Measurements from ENCODE around the gene BCL6.
A peak's percentile ranks its signal among the peaks of the same experiment; 100 is the strongest.

BCL6 gene

DNA sequence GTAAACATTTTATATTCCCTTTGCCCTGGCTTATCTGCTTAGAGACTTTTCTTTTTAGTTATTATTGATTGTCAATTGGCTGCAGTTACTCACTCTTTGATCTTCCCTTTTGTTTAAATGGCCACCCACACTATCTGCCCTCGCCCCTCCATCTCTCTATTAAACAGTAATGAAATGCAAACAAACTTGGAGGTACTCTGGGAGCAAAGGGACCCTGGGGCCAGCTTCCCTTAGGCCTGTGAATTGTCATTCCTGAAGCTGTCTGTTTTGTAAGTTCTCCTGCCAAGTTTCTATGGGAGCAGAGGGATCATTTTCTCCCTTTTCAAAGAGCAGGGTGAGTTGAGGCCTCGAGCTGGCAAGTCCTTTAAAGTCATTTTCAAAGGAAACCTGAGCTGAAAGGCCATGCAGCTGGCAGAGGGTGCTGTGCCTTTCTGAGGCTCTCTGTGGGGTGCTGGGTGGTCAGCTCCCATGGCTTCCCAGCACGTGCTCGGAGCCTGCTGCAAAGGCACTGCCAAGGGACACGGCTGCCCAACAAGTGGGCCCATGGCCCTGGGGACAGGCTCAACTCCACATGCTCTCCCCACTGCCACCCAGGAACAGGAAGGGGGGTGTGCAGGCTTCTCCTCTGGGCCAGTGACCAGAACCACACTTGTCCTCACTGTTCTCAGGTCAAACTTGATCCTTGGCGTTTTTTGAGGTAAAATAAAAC is 25.5 kb downstream of the BCL6 start:
- Histone ChIP-seq H4K8ac (ENCODE audit: low read depth, low read length) (no peak overlapping the region), H3K27me3 (ENCODE audit: insufficient read depth, low read length) (no peaks in the 10 kb centered on the region), H3K23ac (ENCODE audit: low read length) (no peak overlapping the region), H3K4me2 (ENCODE audit: low read length) (no peak overlapping the region), H3K4me3 (ENCODE audit: low read depth, low read length) (no peak overlapping the region), H3K4me1 (ENCODE audit: control insufficient read depth in 1 of 2, insufficient read depth in 2 of 2, low read length in 2 of 2) (no peaks in the 10 kb centered on the region), H4K12ac (ENCODE audit: low read depth, low read length) (no peak overlapping the region), H3K36me3 (ENCODE audit: control insufficient read depth in 1 of 2, insufficient read depth in 2 of 2, low read length in 2 of 2) (peaks cover 10 to 20% of the 10 kb centered on the region in 2 experiments), H3K27ac (ENCODE audit: low read depth, low read length) (no peak overlapping the region), H3K9ac (ENCODE audit: low read length) (no peak overlapping the region), H2BK12ac (ENCODE audit: low read length) (no peak overlapping the region), H3K14ac (ENCODE audit: low read length) (no peak overlapping the region), H3K79me2 (ENCODE audit: control insufficient read depth, insufficient read depth, low read length, poor library complexity) (no peaks in the 10 kb centered on the region), H2AK5ac (ENCODE audit: low read length) (no peak overlapping the region), H3K9me3 (ENCODE audit: insufficient read depth, low read depth, low read length) (no peaks in the 10 kb centered on the region), H4K91ac (ENCODE audit: low read depth, low read length) (no peak overlapping the region), H3K79me1 (ENCODE audit: low read length) (no peaks in the 10 kb centered on the region), H3K4ac (ENCODE audit: low read depth, low read length) (no peak overlapping the region), H2AFZ (ENCODE audit: insufficient read depth, low read length, poor library complexity) (no peak overlapping the region), H2BK5ac (ENCODE audit: low read depth, low read length, poor library complexity) (no peak overlapping the region), H3K18ac (ENCODE audit: low read length) (no peak overlapping the region), H2BK120ac (ENCODE audit: insufficient read depth, low read length, poor library complexity) (no peak overlapping the region)
- DNase-seq: no peak
- no CpG with 5 or more reads among the region's 6 CpGs for WGBS (ENCODE audit: extremely low coverage, insufficient coverage, insufficient read length)

DNA sequence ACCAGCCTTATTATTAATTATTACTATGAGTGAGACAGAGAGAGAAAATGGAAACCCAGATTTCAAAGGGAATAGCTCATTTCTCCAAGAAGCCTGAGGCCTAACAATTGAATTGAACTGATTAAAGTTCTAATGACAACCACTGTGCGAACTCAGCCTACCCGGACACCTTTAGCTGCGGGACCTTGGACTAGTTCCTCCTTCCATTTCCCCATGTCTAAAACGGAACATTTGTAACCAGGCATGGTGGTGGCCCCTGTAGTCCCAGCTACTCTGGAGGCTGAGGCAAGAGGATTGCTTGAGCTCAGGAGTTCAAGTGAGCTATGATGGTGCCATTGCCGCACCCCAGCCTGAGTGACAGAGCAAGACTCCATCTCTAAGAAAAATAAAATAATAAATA is 26.5 kb downstream of the BCL6 start:
- Histone ChIP-seq H3K23ac (ENCODE audit: low read length) (no peak overlapping the region), H2AFZ (ENCODE audit: insufficient read depth, low read length, poor library complexity) (no peak overlapping the region)

DNA sequence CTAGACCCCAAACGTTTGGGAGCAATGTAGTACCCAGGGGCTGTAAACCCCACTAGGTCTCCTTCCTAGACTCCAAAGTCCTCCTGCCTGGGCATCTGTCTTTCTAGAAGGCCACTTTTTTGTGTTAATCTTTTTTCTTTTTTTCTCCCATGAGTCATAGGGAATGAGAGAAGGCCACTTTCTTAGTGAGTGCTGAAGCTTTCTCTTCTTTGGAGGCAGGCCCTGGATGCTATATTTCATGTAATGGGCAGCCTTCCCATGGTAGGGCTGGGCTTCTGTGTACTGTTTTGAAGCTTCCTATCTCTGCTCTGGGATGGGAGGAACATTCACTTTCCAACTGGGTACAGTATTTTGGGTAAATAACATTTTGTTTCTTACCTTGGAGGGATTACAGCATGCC is 27.7 kb downstream of the BCL6 start:
- H3K4me2 ChIP-seq (ENCODE audit: low read length): no peak overlapping the region
- no peak overlapping the region for H3K23ac ChIP-seq (ENCODE audit: low read length)
- no peak overlapping the region for H2AFZ ChIP-seq (ENCODE audit: insufficient read depth, low read length, poor library complexity)
- no peaks in the 10 kb centered on the region for H3K4me1 ChIP-seq (ENCODE audit: control insufficient read depth in 1 of 2, insufficient read depth in 2 of 2, low read length in 2 of 2)
- H4K8ac ChIP-seq (ENCODE audit: low read depth, low read length): no peak overlapping the region
- H2BK12ac ChIP-seq (ENCODE audit: low read length): no peak overlapping the region
- no CpG with 5 or more reads among the region's 1 CpG for WGBS (ENCODE audit: extremely low coverage, insufficient coverage, insufficient read length)
- H3K18ac ChIP-seq (ENCODE audit: low read length): no peak overlapping the region
- H3K9ac ChIP-seq (ENCODE audit: low read length): no peak overlapping the region
- no peak overlapping the region for H2BK120ac ChIP-seq (ENCODE audit: insufficient read depth, low read length, poor library complexity)
- H3K79me2 ChIP-seq (ENCODE audit: control insufficient read depth, insufficient read depth, low read length, poor library complexity): no peaks in the 10 kb centered on the region
- no peak overlapping the region for H3K4ac ChIP-seq (ENCODE audit: low read depth, low read length)
- H3K27ac ChIP-seq (ENCODE audit: low read depth, low read length): no peak overlapping the region
- no peak for DNase-seq
- no peak overlapping the region for H3K4me3 ChIP-seq (ENCODE audit: low read depth, low read length)
- no peak overlapping the region for H2BK5ac ChIP-seq (ENCODE audit: low read depth, low read length, poor library complexity)
- H3K27me3 ChIP-seq (ENCODE audit: insufficient read depth, low read length): no peaks in the 10 kb centered on the region
- H3K14ac ChIP-seq (ENCODE audit: low read length): no peak overlapping the region
- no peak overlapping the region for H2AK5ac ChIP-seq (ENCODE audit: low read length)
- H4K12ac ChIP-seq (ENCODE audit: low read depth, low read length): no peak overlapping the region
- peaks cover 6 to 11% of the 10 kb centered on the region in 2 experiments for H3K36me3 ChIP-seq (ENCODE audit: control insufficient read depth in 1 of 2, insufficient read depth in 2 of 2, low read length in 2 of 2)
- H4K91ac ChIP-seq (ENCODE audit: low read depth, low read length): no peak overlapping the region
- no peaks in the 10 kb centered on the region for H3K9me3 ChIP-seq (ENCODE audit: insufficient read depth, low read depth, low read length)
- H3K79me1 ChIP-seq (ENCODE audit: low read length): no peaks in the 10 kb centered on the region

More for the DNA sequence above, 26.5 kb downstream of the BCL6 start:
- H3K4me2 ChIP-seq (ENCODE audit: low read length): no peak overlapping the region
- H3K14ac ChIP-seq (ENCODE audit: low read length): no peak overlapping the region
- H3K9me3 ChIP-seq (ENCODE audit: insufficient read depth, low read depth, low read length): no peaks in the 10 kb centered on the region
- H3K4me1 ChIP-seq (ENCODE audit: control insufficient read depth in 1 of 2, insufficient read depth in 2 of 2, low read length in 2 of 2): no peaks in the 10 kb centered on the region
- H3K18ac ChIP-seq (ENCODE audit: low read length): no peak overlapping the region
- H3K4ac ChIP-seq (ENCODE audit: low read depth, low read length): no peak overlapping the region
- H2BK5ac ChIP-seq (ENCODE audit: low read depth, low read length, poor library complexity): no peak overlapping the region
- no peaks in the 10 kb centered on the region for H3K27me3 ChIP-seq (ENCODE audit: insufficient read depth, low read length)
- H2BK120ac ChIP-seq (ENCODE audit: insufficient read depth, low read length, poor library complexity): no peak overlapping the region
- H4K91ac ChIP-seq (ENCODE audit: low read depth, low read length): no peak overlapping the region
- WGBS (ENCODE audit: extremely low coverage, insufficient coverage, insufficient read length): no CpG with 5 or more reads among the region's 5 CpGs
- no peak overlapping the region for H2BK12ac ChIP-seq (ENCODE audit: low read length)
- no peak overlapping the region for H3K27ac ChIP-seq (ENCODE audit: low read depth, low read length)
- H2AK5ac ChIP-seq (ENCODE audit: low read length): no peak overlapping the region
- no peaks in the 10 kb centered on the region for H3K79me2 ChIP-seq (ENCODE audit: control insufficient read depth, insufficient read depth, low read length, poor library complexity)
- no peak overlapping the region for H3K4me3 ChIP-seq (ENCODE audit: low read depth, low read length)
- H3K9ac ChIP-seq (ENCODE audit: low read length): no peak overlapping the region
- no peak overlapping the region for H4K12ac ChIP-seq (ENCODE audit: low read depth, low read length)
- H4K8ac ChIP-seq (ENCODE audit: low read depth, low read length): no peak overlapping the region
- H3K79me1 ChIP-seq (ENCODE audit: low read length): no peaks in the 10 kb centered on the region
- no peak for DNase-seq
- H3K36me3 ChIP-seq (ENCODE audit: control insufficient read depth in 1 of 2, insufficient read depth in 2 of 2, low read length in 2 of 2): peaks cover 7 to 16% of the 10 kb centered on the region in 2 experiments

DNA sequence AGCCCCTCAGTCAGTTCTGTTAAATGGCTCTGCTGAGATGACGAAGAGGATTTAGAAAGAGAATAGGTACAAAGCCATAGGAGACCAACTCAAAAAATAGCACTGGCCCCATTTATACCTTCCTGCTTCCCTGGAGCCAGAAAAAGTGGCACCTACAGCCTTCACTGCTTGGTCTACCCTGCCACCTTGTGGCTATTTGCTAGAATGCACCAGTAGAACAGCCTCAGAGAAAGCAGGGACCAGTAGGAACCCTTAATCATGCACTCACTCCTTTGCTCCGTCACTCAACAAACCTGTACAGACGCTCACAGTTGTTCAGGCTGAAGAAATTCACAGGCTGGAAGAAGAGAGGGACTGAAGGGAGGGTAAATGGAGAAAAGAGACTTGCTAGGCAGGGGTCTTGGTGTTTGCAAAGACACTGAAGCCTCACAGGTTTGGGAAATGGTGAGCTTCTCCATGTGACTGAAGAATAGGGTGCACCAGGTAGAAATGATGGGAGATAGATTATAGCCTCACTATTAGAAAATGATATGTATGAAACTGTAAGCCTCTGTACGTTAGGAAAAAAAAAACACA is 30.8 kb downstream of the BCL6 start:
- Histone ChIP-seq H3K4me2 (ENCODE audit: low read length) (no peak overlapping the region), H3K36me3 (ENCODE audit: control insufficient read depth in 1 of 2, insufficient read depth in 2 of 2, low read length in 2 of 2) (no peaks in the 10 kb centered on the region), H3K4ac (ENCODE audit: low read depth, low read length) (no peak overlapping the region), H3K4me1 (ENCODE audit: control insufficient read depth in 1 of 2, insufficient read depth in 2 of 2, low read length in 2 of 2) (no peaks in the 10 kb centered on the region), H3K4me3 (ENCODE audit: low read depth, low read length) (no peak overlapping the region), H2BK12ac (ENCODE audit: low read length) (no peak overlapping the region), H3K23ac (ENCODE audit: low read length) (no peak overlapping the region), H2BK5ac (ENCODE audit: low read depth, low read length, poor library complexity) (no peak overlapping the region), H3K79me1 (ENCODE audit: low read length) (no peaks in the 10 kb centered on the region), H3K27ac (ENCODE audit: low read depth, low read length) (no peak overlapping the region), H3K79me2 (ENCODE audit: control insufficient read depth, insufficient read depth, low read length, poor library complexity) (no peaks in the 10 kb centered on the region), H3K18ac (ENCODE audit: low read length) (no peak overlapping the region), H4K91ac (ENCODE audit: low read depth, low read length) (no peak overlapping the region), H3K9me3 (ENCODE audit: insufficient read depth, low read depth, low read length) (no peaks in the 10 kb centered on the region), H3K27me3 (ENCODE audit: insufficient read depth, low read length) (no peaks in the 10 kb centered on the region), H4K8ac (ENCODE audit: low read depth, low read length) (no peak overlapping the region), H3K14ac (ENCODE audit: low read length) (no peak overlapping the region), H2AFZ (ENCODE audit: insufficient read depth, low read length, poor library complexity) (no peak overlapping the region), H4K12ac (ENCODE audit: low read depth, low read length) (no peak overlapping the region), H2BK120ac (ENCODE audit: insufficient read depth, low read length, poor library complexity) (no peak overlapping the region), H3K9ac (ENCODE audit: low read length) (no peak overlapping the region), H2AK5ac (ENCODE audit: low read length) (no peak overlapping the region)
- peak; percentile 81 to 92 for DNase-seq
- no CpG with 5 or more reads among the region's 4 CpGs for WGBS (ENCODE audit: extremely low coverage, insufficient coverage, insufficient read length)

Measured in trophoblast cell (in vitro differentiated cells and primary cell).